Stimulated activated CD4-positive, alpha-beta T cell treated with anti-CD3 and anti-CD28 coated beads, Interleukin-15, amount 100 ng/mL, for 48 hours (primary cell): ENCODE data around the gene COPS7B.
A peak's percentile ranks its signal among the peaks of the same experiment; 100 is the strongest.
"Not testable (repeated sequence)": the region's sequence is repeated elsewhere in the genome, so short reads cannot be mapped to it uniquely, and the experiment has no call there.

ENCODE experiments used
- DNase-seq, 2 donors: peaks; one replicate each; pipeline ENCODE4 v3.0.0-alpha.2; 2020; ENCODE audit warnings: low read depth in 2 of 2

The COPS7B gene

DNA sequence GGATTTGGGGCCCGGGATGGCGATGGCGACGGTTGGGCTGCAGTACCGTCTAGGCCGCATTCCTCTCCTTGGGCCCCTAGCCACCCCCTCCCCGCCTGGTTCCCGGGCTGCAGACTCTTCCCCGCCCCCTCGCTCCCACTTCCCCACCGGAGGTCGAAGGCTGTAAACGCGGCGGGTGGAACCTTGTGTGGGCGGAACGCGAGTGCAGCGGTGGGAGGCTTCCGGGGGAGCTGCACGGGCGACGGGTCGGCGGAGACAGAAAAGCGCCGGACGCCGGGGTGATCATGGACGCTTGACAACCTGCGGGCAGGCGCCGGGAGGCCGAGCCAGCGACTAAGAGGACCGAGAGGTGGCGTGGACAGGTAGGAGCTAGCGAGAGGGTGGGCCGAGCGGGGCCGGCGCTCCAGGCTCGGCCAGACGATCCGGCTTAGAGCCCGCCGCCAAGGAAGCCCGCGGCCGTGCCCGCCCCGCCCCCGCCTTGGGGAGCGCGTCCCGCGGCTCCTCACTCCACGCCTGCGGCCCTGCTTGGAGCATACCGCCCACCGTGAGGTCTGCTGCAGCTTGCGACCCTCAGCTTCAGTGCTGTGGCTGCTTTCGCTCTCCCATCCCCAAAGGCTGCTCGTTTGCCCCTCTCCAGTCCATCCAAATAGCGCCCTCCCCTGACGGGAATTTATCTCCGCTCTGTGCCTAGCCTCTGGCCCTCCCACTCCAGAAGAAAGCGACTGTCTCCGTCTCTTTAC is at the start of gene COPS7B:
Gene COPS7B (plus strand): TSS at position 269 of the 740 bp plus-strand sequence. CDS start 2,126 bp downstream, outside the sequence.
- DNase-seq, result peak; percentile 80 to 83

DNA sequence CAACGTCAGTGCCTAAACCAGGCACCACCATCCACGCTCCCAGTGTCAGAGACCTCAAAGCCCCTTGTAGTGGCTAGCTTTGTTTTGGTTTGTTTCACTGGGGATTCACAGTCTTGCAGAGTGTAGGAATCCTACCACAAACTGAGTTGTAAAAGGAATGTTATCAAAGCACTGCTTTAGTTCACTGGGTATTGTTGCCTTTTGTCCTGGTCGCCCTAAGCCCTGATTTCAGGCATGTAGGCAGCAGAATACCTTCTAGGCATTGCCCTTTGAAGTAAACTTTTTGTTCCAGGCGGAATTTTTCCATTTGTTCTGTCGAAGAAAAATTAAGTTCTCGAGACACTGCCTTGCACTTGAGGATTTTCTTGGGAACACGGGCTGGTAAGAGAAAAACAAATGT is 48.5 kb upstream of the COPS7B start:
- no peak for DNase-seq

DNA sequence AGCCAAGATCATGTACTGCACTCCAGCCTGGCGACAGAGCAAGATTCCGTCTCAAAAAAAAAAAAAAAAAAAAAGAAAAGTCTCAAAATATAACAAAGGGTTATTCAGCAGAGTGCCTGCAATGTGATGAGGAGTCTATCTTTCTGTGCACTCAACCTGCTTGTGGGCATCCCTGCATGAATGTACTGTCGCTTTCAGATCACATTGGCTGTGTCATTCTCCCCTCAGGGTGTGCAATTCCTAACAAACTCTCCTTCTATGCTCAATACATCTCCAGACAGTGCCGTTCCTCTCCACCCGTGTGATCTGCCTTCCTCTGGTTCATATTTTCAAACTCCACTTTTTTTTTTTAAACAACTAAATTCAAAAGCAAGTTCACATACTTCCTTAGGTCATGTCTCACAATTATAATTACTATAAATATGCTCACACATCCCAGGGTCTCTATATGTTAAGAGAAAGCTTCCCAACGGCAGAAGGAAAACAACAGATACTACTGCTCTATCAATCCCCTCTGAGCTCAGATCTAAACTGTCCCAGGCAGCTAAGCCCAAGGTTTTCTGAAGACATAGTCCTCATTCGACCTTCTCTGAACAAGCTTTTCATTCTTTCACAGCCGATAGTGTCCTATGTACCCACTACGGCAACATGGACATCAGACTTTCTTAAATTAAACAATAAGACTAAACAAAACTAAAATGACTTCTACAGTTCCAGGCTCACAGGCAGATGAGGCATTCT is 42.7 kb upstream of the COPS7B start:
- DNase-seq, result no peak

DNA sequence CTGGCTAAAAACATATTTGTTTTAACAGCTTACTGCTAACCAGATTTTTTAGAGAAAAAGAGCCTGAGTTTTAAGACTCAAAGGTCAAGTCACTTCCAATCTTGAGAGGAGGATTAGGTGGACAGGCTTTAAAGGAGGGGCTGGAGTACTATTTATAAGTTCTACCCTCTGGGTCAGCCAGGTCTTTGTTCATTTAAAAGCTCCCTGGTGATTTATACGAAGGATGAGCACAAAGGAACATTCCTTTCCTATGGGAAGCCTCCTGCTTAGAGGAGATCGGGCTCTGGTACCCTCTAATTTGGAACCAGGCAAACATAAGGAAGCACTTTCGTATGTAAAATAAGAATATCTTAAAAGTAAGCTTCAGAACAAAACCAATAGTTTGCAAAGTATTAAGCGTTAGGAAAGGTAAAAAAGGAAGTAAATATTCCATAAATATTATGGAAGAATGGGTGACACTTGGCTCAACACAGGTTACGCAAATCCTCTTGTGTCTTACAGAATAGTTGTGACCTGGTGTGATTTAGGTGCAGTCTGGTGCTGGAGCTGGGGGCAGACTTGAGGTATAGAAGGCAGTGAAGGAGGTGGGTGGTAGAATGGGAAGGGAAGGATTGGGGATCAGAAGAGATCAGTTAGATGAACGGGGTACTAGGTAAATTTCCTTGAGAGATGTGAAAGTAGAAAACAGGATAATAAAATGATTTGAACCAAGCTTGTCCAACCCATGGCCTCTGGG is 40.8 kb upstream of the COPS7B start:
- DNase-seq, result no peak

DNA sequence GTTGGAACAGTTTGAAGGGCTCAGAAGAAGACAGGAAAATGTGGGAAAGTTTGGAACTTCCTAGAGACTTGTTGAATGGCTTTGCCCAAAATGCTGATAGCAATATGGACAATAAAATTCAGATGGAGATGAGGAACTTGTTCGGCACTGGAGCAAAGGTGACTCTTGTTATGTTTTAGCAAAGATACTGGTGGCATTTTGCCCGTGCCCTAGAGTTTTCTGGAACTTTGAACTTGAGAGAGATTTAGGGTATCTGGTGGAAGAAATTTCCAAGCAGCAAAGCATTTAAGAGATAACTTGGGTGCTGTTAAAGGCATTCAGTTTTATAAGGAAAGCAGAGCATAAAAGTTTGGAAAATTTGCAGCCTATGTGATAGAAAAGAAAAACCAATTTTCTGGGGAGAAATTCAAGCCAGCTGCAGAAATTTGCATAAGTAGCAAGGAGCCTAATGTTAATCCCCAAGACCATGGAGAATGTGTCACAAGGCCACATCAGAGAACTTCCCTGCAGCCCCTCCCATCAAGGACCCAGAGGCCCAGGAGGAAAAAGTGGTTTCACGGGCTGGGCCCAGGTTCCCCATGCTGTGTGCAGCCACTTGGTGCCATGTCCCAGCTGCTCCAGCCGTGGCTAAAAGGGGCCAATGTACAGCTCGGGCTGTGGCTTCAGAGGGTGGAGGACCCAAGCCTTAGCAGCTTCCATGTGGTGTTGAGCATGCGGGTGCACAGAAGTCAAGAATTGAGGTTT is 37.9 kb upstream of the COPS7B start:
- DNase-seq, result not testable (repeated sequence)

DNA sequence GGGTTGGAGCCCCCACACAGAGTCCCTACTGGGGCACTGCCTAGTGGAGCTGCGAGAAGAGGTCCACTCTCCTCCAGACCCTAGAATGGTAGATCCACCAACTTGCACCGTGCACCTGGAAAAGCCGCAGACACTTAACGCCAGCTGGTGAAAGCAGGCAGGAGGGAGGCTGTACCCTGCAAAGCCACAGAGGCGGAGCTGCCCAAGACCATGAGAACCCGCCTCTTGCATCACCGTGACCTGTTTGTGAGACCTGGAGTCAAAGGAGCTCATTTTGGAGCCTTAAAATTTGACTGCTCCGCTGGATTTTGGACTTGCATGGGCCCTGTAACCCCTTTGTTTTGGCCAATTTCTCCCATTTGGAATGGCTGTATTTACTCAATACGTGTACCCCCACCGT is 37.2 kb upstream of the COPS7B start:
- not testable (repeated sequence) for DNase-seq

DNA sequence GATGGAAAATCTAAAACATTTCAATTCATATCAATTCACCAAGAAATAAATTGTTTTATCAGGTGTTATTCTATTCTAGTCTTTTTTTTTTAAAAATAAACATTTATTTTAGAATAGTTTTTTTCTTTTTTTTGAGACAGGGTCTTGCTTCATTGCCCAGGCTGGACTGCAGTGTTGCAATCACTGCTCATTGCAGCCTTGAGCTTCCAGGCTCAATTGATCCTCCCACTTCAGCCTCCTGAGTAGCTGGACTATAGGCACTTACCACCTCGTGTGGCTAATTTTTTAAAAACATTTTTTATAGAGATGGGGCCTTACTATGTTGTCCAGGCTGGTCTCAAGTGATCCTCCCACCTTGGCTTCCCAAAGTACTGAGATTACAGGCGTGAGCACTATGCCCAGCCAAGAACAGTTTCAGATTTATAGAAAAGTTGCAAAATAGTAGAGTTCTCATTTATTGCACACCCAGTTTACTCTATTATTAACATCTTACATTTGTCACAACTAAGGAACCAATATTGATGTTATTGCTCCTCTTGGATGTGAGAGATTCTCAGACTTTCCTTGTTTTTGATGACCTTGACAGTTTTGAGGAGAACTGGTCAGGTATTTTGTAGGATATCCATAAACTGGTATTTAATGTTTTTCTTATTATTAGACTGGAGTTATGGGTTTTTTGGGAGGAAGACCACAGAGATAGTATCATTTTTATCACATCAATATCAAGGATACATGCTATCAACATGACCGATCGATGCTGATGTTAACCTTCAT is 35.0 kb upstream of the COPS7B start:
- no peak for DNase-seq

DNA sequence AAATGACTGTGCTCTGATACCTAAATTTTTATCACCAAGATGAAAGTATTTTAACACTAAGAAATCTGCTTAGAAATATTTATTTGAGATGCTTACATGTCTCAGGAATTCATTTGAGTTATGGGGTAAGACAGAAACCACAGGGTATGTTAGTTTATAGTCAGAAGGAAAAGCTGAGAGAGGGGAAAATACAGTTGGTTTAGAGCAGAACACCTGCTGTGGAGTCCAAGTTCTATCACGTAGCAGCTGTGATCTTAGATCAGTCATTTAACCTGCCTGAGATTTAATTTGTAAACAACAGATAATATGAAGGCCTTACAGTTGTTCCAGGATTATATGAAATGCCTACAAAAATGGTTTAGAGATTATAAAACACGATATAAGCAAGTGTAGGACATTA is 34.2 kb upstream of the COPS7B start:
- DNase-seq, result no peak

DNA sequence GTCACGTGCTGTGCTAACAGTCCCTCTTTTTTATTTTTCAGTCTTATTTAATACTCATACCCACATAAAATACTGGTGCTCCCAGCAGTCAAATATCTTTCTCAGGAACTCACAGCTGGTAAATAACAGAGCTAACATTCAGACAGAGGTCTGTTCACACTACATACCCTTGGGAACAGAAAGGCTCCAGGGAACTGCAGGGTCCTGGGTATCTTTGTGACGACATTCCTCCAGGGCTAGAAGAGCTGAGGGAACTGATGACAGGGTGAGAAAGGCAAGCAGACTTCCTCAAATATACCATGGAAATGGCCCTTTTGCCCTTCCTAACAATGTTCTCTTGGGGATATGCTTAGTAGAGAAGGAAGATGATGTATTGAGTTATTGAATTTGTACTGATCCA is 24.5 kb upstream of the COPS7B start:
- DNase-seq, result no peak

DNA sequence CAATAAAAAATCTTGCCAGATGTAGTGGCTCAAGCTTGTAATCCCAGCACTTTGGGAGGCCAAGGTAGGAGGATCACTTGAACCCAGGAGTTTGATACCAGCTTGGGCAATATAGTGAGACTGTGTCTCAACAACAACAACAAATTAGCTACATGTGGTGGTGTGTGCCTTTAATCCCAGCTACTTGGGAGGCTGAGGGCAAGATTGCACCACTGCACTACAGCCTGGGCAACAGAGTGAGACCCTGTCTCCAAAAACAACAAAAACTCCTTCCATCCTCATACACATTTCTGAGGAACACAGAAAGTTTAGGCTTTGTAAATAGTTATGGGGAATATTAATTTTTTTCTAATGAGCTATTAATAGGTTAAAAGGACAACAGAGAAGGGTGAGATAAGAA is 22.1 kb upstream of the COPS7B start:
- no peak for DNase-seq

DNA sequence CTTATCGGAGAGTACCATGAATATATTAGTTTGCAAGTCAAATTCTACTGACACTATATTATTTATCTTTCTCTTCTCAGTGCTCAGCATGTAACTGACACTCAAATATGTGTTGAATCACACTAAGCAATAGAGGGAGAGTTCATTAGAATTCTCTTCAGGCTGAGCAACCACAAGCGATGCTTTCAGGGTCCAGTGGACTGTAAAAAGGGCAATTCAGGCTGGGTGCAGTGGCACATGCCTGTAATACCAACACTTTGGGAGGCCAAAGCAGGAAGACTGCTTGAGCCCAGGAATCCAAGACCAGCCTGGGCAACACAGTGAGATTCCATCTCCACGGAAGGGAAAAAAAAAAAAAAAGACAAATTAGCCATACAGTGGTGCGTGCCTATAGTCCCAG is 21.5 kb upstream of the COPS7B start:
- DNase-seq, result no peak

DNA sequence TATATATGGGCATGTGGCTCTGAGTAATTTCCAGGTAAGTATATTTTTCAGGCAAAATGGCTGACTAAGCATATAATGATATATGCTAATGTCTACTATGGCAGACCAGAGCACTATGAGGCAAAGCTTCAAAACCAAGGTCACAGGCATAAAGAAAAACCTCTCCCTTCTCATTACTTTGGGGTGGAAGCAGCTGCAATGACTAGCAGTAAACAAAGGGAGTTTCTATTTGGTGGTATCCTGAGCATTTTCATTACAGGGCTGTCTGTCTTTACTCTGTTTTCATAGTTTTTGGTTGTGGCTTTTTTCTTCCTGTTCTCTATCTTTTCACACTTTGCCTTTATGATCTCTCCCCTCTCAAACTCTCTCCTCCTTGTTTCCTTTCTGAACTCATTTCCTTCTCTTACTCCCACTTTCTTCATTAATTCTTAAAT is 20.7 kb upstream of the COPS7B start:
- no peak for DNase-seq

DNA sequence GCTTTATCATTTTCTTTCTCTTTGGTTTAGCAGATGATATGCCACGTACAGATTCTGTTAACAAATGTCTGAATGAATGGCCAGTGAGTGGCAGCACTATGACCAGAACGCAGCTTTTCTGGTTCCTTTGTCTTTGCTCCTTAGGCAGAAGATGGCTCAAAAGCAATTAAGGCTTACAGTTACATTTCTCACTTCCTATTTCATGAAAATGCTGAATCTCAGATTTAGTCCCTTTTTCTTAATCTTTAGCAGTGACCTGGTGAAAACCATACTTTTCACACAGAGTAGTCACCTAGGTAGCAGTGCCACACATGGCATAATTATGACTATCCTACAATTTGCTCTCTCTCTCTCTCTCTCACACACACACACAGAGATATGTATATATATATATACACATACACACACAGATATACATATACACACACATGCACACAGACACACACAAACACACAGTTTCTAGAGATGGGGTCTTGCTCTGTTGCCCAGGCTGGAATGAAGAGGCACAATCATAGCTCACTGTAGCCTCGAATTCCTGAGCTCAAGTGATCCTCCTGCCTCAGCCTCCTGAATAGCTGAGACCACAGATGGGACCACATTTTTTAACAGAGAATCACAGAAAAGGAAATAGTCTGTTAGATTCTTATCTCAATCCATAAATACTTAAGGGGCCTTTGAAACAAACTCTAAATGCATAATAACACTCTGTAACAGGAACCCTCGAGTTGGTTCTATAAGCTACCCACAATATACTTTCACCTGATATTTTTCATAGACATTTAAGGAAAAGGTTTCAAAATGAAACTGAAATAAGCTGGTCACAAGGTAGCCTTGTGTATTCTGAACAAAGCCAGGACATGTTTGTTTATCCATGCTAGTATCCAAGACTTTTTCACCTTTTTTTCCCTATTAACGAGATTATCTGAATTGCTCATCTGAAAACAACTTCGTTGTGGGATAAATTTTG is 16.8 kb upstream of the COPS7B start:
- no peak for DNase-seq

DNA sequence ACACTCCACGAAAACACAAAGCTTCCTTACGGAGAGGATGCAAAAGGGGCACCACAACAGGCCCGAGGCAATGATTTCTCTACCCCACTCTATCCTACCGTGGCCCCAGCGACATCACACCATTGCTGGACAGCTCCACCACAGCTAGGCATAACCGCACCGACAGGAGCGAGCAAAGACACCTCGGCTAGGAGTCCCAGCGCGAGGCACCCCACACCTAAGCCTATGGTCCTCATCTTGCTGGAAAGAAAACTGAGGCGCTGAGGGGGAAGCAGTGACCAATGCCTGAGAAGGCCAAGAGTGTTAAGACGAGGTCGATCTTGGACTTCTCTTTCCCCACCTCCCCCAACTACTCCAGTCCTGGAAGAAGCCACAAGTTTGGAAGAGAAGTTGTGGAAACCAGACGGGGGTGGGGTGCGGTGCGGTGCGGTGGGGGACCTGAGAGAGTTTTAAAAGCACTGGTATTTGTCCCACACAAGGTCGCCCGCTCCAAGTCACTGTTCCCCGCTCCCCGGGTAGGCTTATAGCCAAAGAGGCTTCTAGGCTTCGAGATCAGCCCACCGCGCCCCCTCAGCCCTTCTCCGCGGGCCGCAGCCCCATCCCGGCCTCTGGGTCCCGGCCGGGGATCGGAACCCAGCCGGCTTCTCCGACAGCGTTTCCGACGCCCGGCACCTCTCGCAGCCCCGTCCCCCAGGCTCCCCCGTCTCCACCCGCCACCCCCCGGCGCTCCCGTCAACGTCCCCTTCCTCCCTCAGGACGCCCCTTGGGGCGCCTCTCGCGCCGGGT is 5.9 kb upstream of the COPS7B start:
- no peak for DNase-seq

DNA sequence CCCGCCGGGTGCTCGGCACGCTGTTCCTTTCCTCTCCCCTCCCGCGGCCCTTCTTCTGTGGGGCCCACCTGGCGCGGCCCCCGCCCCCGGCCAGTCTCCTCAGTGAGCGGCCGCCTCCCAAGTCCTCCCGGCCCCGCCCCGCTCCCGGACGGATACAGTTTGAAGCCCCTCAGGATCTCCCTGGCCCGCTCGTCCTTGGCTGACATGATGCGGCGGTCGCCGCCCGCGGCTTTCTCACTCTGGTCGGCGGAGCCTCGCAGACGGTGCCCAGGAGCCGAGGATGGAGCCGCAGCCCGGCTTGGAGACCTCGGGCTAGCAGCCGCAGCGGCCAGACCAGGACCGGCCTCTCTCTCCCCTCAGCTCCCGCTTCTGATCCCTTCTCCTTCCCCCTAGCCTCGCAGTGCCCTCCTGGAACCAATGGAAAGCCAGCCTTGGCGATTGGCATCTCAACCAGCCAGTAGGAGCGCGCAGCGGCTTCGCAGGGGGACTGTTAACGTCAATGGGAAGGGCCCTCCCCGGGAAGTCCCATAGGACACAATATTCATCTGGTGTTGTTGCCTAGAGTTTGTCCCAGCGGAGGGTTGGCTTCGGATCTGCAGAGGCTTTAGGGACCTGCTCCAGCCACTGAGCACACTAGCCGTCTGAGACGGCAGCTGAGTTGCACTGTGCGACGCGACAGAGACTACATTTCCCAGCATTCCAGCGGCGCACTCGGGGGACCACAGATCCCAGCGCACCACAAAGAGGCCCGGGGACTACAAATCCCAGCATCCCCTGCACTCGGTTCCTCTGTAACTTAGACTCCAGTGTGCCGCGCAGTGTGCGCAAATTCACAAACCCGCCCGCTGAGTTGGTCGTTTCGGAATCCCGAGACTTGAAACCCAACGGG is 5.1 kb upstream of the COPS7B start, which contains the start of gene PDE6D:
Gene PDE6D (minus strand): TSS at position 374 of the 889 bp plus-strand sequence. CDS start 168 bp downstream, at position 206.
- peak; percentile 90 to 92 for DNase-seq

DNA sequence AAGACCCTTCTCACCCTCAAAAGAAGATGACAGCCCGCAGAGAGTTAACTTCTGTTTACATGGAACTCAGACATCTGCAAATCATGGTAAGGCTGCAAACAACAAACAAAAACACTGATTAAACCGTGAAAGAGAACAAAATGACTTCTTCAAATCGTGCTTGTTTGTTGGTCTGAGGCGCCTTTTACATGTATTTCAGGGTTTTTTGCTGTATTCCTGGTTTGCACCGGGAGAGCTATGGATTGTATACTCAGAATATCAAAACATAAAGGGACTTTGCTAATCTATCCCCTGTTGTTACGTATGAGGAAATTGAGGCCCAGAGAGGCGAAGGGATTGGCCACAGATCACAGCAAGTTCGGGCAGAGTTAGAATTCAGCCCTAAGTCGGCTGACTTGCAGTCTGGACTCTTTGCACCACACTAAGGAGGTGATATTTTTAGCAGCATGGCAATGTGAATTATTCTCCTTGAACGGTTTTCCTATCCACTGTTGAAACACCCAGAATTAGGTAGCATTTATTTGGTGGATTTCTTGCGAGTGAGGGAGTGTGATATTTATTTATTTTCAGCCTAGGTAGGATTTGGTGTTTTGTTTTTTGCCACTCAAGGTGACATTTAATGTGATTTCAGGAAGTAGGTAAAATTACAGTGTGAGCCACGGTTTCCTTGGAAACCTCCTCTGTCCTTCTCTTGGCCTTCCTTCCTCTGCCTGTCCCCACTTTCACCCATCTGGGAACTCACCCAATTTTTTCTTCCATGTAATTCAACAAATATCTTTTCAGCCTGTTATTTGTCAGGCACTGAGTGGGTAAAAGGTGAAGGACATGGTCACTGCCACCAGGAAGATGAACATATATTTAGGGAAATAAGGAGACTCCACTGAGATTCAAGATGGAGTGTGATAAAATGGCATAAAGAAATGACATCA is 4.2 kb upstream of the COPS7B start:
- DNase-seq, result no peak

DNA sequence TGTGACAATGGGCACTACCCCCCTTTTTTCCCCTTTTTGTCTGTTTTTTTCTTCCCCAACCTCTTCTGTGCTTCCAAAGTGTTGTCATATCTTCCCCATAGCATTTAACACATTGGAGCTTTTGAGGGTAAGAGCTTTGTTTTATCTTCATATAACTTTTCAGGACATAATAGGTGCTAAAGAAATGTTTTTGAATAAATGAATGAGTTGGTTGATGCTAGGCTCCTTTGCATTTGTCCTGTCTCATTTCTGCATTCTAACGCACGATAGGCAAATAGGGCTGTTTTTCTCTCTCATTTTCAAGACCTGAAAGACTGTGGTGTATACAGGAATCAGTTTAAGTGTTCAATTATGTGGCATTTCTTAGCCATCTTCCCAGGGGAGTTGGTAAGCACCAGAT is 832 bp upstream of the COPS7B start:
- DNase-seq, result no peak
